Measurements from ENCODE around the gene RGS10. TPM values are rescaled to one million over a fixed set of nuclear protein-coding genes. Genes with fewer than 3 reads are reported as not detected.

The RGS10 gene
- total and polyA plus RNA-seq, 2 experiments from 2014 or later = 16.8 to 26.8 TPM

DNA sequence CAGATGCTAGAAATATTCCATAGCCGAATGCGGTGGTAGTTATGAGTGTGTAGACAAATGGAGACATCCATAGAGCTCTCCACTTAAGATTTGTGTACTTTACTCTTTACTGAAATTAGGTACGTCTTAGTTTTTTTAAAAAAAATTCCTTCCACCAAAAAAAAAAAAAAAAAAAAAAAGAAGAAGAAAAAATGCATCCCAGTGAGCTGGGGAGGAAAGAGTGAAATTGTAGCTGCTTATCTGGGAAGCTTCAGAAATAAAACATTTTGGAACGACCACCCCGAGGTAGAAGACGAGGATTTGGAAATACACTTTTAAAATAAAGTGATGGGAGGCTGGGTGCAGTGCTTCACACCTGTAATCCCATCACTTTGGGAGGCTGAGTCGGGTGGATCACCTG is 53.8 kb downstream of the RGS10 start:
- Mint-ChIP-seq H3K27ac (no peak overlapping the region), H3K4me1 (no peaks in the 10 kb centered on the region), H3K36me3 (ENCODE audit: low read depth) (no peaks in the 10 kb centered on the region), H3K4me3 (no peak overlapping the region), H3K27me3 (ENCODE audit: insufficient read depth, low read depth, poor library complexity) (peaks cover 4% of the 10 kb centered on the region), H3K9me3 (no peaks in the 10 kb centered on the region)
- H3K79me2 ChIP-seq (replicated peaks; ENCODE audit: insufficient read depth) = no peaks in the 10 kb centered on the region
- H3F3A ChIP-seq (replicated peaks; ENCODE audit: low read depth) = no peaks in the 10 kb centered on the region
- no peak overlapping the region for H3K4me2 ChIP-seq
- H3K27ac ChIP-seq (ENCODE audit: low read depth) = no peak overlapping the region
- no peak overlapping the region for H3K4me3 ChIP-seq
- H3K9me2 ChIP-seq (ENCODE audit: insufficient read depth) = no peaks in the 10 kb centered on the region
- no peaks in the 10 kb centered on the region for H3K36me3 ChIP-seq (ENCODE audit: insufficient read depth)
- ATAC-seq (no peak), DNase-seq (ENCODE audit: low spot score) (no peak)
- no peak overlapping the region for H2AFZ ChIP-seq
- no peak for TF ChIP-seq EZH2phosphoT487 (IDR thresholded peaks at IDR 0.05; ENCODE audit: unreplicated experiment)
- TF ChIP-seq ZNF114 (CRISPR knock-in tag; IDR thresholded peaks at IDR 0.05) = no peak
- TF ChIP-seq ZNF462 (CRISPR knock-in tag; IDR thresholded peaks at IDR 0.05) = no peak
- no peak for TF ChIP-seq CREB1 (CRISPR knock-in tag; IDR thresholded peaks at IDR 0.05; ENCODE audit: low read depth)
- no peak for TF ChIP-seq JUNB (IDR thresholded peaks at IDR 0.05; ENCODE audit: unreplicated experiment)
- TF ChIP-seq ETS1 (IDR thresholded peaks at IDR 0.05) = no peak
- no peak for TF ChIP-seq ZNF331 (CRISPR knock-in tag; IDR thresholded peaks at IDR 0.05; ENCODE audit: low read depth)
- no peak for TF ChIP-seq STAT1 (IDR thresholded peaks at IDR 0.05; ENCODE audit: unreplicated experiment)
- TF ChIP-seq POLR2AphosphoS5 (IDR thresholded peaks at IDR 0.05; ENCODE audit: low read depth) = no peak
- TF ChIP-seq NANOG (IDR thresholded peaks at IDR 0.05; ENCODE audit: borderline replicate concordance) = no peak
- TF ChIP-seq, protein P1, sequence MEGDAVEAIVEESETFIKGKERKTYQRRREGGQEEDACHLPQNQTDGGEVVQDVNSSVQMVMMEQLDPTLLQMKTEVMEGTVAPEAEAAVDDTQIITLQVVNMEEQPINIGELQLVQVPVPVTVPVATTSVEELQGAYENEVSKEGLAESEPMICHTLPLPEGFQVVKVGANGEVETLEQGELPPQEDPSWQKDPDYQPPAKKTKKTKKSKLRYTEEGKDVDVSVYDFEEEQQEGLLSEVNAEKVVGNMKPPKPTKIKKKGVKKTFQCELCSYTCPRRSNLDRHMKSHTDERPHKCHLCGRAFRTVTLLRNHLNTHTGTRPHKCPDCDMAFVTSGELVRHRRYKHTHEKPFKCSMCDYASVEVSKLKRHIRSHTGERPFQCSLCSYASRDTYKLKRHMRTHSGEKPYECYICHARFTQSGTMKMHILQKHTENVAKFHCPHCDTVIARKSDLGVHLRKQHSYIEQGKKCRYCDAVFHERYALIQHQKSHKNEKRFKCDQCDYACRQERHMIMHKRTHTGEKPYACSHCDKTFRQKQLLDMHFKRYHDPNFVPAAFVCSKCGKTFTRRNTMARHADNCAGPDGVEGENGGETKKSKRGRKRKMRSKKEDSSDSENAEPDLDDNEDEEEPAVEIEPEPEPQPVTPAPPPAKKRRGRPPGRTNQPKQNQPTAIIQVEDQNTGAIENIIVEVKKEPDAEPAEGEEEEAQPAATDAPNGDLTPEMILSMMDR (conservative IDR thresholded peaks at IDR 0.05; ENCODE audit: low read depth in 2 of 2) = no peak
- no peak for TF ChIP-seq EZH2 (IDR thresholded peaks at IDR 0.05; ENCODE audit: low read depth, unreplicated experiment)
- no peak for TF ChIP-seq REST (IDR thresholded peaks at IDR 0.05; ENCODE audit: unreplicated experiment)
- no peaks in the 10 kb centered on the region for H3K4me1 ChIP-seq (ENCODE audit: insufficient read depth)
- H4K20me1 ChIP-seq (replicated peaks; ENCODE audit: insufficient read depth) = no peaks in the 10 kb centered on the region
- H3K27me3 ChIP-seq (ENCODE audit: insufficient read depth) = no peaks in the 10 kb centered on the region
